ENCODE results near the gene GMPS. TPM values are rescaled to one million over a fixed set of nuclear protein-coding genes. Genes with fewer than 3 reads are reported as not detected.

Gene GMPS
- total and polyA plus RNA-seq, 10 of the 15 experiments (the other 5 are each of a cell fraction or from before 2014, with no cell fraction given), result 33.2 to 143 (median 79.0) TPM

DNA sequence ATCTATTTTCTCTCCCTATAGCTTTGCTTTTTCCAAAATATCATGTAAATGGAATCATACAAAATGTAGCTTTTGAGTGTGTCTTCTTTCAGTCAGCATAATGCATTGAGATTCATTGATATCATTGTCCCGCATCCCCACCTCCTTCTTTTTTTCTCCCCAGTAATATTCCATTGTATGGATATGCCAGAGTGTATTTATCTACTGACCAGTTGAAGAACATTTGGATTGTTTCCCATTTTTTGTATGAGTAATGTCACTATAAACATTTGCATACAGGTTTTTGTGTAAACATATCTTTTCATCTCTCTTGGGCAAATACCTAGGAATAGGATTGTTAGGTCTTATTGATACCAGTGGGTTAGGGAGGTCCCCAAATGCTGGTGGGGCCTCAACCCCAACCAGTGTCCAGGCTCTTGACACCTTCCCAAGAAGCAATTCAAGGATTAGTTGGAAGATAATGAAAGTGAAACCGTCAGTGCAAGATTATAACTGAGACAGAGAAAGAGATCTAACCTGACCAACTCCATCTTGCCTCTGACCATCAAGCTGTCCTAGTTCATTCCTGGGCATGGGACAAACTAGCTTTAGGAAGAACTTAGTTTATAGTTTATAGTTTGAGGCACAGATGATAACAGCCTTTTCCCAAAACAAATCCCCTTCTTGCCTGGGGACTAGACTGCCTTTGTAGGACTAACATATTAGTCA, 8.8 kb upstream of the GMPS start:
- Histone ChIP-seq H3K27ac (ENCODE audit: control insufficient read depth, insufficient read depth) (no peak overlapping the region), H3K9ac (ENCODE audit: control insufficient read depth, insufficient read depth, low read length) (no peak overlapping the region), H2AFZ (ENCODE audit: control insufficient read depth, low read depth, low read length) (0 out of 2 replicates have a peak overlapping the region, but pooled peaks have one; percentile 8), H3K36me3 (ENCODE audit: control insufficient read depth in 2 of 2, insufficient read depth in 2 of 2, low read length in 1 of 2) (no peaks in the 10 kb centered on the region), H3K27me3 (replicated peaks in 1 of 2; ENCODE audit: control insufficient read depth in 2 of 2, insufficient read depth in 2 of 2, low read length in 1 of 2) (no peaks in the 10 kb centered on the region), H3K9me3 (replicated peaks; ENCODE audit: control insufficient read depth, insufficient read depth, low read length) (no peaks in the 10 kb centered on the region), H3K79me2 (ENCODE audit: control insufficient read depth, insufficient read depth, low read length) (no peaks in the 10 kb centered on the region), H3K4me2 (ENCODE audit: control insufficient read depth, insufficient read depth) (no peak overlapping the region), H4K20me1 (ENCODE audit: control insufficient read depth, insufficient read depth) (no peaks in the 10 kb centered on the region), H3K4me3 (no peak overlapping the region), H3K4me1 (ENCODE audit: control insufficient read depth, insufficient read depth, low read length) (no peaks in the 10 kb centered on the region)
- no peak for DNase-seq (ENCODE audit: low read depth, low spot score)
- intact Hi-C loops (cut with micrococcal nuclease; ENCODE audit: unreplicated experiment) (loop anchor here (5.0 kb wide), 1 partner anchor 509 kb away; no protein-coding TSS in a partner anchor), in situ Hi-C loops (cut with MboI) (no loop called here)
- ChIA-PET POLR2A (interaction anchor here (0.9 to 1.4 kb wide), 3 partner anchors 10 to 17 kb away, joined by 3 to 6 read pairs (median 4); no protein-coding TSS in a partner anchor), SMC1A (ENCODE audit: uncharacterized antibody, unreplicated experiment) (interaction anchor here (1.2 to 1.5 kb wide), 4 partner anchors 9 to 55 kb away, joined by 4 to 11 read pairs (median 5); no protein-coding TSS in a partner anchor), RAD21 (ENCODE audit: unreplicated experiment) (interaction anchor here (1.2 to 2.6 kb wide), 2 partner anchors 8 to 56 kb away, joined by 4 to 10 read pairs; partner anchors contain the start of gene C3orf33), CTCF (interaction anchor here (0.6 to 5.2 kb wide), 4 partner anchors 8 to 63 kb away, joined by 3 to 70 read pairs (median 5); partner anchors contain the start of gene C3orf33)
- BruUV-seq (replicated peaks), result no TSS peak
- FAIRE-seq, result no peak
- ATAC-seq, result no peak
- 48% methylated on average over 2 of the region's 2 CpGs for WGBS (ENCODE audit: insufficient coverage, insufficient replicate concordance, low lambda C conversion rate, missing lambda C conversion rate)
- TF ChIP-seq, protein P1, sequence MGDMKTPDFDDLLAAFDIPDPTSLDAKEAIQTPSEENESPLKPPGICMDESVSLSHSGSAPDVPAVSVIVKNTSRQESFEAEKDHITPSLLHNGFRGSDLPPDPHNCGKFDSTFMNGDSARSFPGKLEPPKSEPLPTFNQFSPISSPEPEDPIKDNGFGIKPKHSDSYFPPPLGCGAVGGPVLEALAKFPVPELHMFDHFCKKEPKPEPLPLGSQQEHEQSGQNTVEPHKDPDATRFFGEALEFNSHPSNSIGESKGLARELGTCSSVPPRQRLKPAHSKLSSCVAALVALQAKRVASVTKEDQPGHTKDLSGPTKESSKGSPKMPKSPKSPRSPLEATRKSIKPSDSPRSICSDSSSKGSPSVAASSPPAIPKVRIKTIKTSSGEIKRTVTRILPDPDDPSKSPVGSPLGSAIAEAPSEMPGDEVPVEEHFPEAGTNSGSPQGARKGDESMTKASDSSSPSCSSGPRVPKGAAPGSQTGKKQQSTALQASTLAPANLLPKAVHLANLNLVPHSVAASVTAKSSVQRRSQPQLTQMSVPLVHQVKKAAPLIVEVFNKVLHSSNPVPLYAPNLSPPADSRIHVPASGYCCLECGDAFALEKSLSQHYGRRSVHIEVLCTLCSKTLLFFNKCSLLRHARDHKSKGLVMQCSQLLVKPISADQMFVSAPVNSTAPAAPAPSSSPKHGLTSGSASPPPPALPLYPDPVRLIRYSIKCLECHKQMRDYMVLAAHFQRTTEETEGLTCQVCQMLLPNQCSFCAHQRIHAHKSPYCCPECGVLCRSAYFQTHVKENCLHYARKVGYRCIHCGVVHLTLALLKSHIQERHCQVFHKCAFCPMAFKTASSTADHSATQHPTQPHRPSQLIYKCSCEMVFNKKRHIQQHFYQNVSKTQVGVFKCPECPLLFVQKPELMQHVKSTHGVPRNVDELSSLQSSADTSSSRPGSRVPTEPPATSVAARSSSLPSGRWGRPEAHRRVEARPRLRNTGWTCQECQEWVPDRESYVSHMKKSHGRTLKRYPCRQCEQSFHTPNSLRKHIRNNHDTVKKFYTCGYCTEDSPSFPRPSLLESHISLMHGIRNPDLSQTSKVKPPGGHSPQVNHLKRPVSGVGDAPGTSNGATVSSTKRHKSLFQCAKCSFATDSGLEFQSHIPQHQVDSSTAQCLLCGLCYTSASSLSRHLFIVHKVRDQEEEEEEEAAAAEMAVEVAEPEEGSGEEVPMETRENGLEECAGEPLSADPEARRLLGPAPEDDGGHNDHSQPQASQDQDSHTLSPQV (IDR thresholded peaks at IDR 0.05), result no peak
- no peak for TF ChIP-seq RAD51 (IDR thresholded peaks at IDR 0.05)
- TF ChIP-seq ATF2 (IDR thresholded peaks at IDR 0.05; ENCODE audit: low read length), result no peak
- TF ChIP-seq CBX3 (IDR thresholded peaks at IDR 0.05; ENCODE audit: borderline replicate concordance, low read depth), result no peak
- no peak for TF ChIP-seq SUZ12 (IDR thresholded peaks at IDR 0.05; ENCODE audit: unreplicated experiment)
- TF ChIP-seq YBX1 (IDR thresholded peaks at IDR 0.05), result no peak
- no peak for TF ChIP-seq HSF1 (IDR thresholded peaks at IDR 0.05; ENCODE audit: low read depth, low read length)
- TF ChIP-seq, protein P2, sequence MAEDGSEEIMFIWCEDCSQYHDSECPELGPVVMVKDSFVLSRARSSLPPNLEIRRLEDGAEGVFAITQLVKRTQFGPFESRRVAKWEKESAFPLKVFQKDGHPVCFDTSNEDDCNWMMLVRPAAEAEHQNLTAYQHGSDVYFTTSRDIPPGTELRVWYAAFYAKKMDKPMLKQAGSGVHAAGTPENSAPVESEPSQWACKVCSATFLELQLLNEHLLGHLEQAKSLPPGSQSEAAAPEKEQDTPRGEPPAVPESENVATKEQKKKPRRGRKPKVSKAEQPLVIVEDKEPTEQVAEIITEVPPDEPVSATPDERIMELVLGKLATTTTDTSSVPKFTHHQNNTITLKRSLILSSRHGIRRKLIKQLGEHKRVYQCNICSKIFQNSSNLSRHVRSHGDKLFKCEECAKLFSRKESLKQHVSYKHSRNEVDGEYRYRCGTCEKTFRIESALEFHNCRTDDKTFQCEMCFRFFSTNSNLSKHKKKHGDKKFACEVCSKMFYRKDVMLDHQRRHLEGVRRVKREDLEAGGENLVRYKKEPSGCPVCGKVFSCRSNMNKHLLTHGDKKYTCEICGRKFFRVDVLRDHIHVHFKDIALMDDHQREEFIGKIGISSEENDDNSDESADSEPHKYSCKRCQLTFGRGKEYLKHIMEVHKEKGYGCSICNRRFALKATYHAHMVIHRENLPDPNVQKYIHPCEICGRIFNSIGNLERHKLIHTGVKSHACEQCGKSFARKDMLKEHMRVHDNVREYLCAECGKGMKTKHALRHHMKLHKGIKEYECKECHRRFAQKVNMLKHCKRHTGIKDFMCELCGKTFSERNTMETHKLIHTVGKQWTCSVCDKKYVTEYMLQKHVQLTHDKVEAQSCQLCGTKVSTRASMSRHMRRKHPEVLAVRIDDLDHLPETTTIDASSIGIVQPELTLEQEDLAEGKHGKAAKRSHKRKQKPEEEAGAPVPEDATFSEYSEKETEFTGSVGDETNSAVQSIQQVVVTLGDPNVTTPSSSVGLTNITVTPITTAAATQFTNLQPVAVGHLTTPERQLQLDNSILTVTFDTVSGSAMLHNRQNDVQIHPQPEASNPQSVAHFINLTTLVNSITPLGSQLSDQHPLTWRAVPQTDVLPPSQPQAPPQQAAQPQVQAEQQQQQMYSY (CRISPR knock-in tag; IDR thresholded peaks at IDR 0.05), result no peak
- TF ChIP-seq TAF1 (IDR thresholded peaks at IDR 0.05; ENCODE audit: borderline replicate concordance, low read depth, low read length), result no peak
- no peak for TF ChIP-seq NR2C2 (IDR thresholded peaks at IDR 0.05; ENCODE audit: borderline replicate concordance, control insufficient read depth, insufficient read length, low read depth)

Data from GM12878 (cell line).